Liver (tissue), 3 donors: ENCODE results near the gene ECE1.

ENCODE experiments used
- FOXA1 ChIP-seq: IDR thresholded peaks from 2 replicates; pipeline ENCODE4 v1.6.1; 2016; ENCODE audit warnings: antibody characterized with exemption
- GABPA ChIP-seq, 2 donors: IDR thresholded peaks in 1 of 2; conservative IDR thresholded peaks in 1 of 2; 2 replicates each; pipeline ENCODE4 v1.6.1; 2016; ENCODE audit warnings: antibody characterized with exemption in 2 of 2, mild to moderate bottlenecking in 1 of 2, moderate library complexity in 1 of 2
- JUND ChIP-seq, 2 donors: IDR thresholded peaks; 2 replicates each; pipeline ENCODE4 v1.6.1; 2016; ENCODE audit warnings: antibody characterized with exemption in 2 of 2
- NR2F2 ChIP-seq: IDR thresholded peaks from 2 replicates; pipeline ENCODE4 v1.6.1; 2016; ENCODE audit warnings: antibody characterized with exemption
- RAD21 ChIP-seq, 2 donors: IDR thresholded peaks; 2 replicates each; pipeline ENCODE4 v1.6.1; 2016; ENCODE audit warnings: antibody characterized with exemption in 2 of 2, mild to moderate bottlenecking in 2 of 2
- SP1 ChIP-seq: IDR thresholded peaks from 2 replicates; pipeline ENCODE4 v1.6.1; 2018; ENCODE audit warnings: antibody characterized with exemption, mild to moderate bottlenecking
- TAF1 ChIP-seq: conservative IDR thresholded peaks from 2 replicates; pipeline ENCODE4 v1.6.1; 2016; ENCODE audit warnings: antibody characterized with exemption, mild to moderate bottlenecking
- YY1 ChIP-seq: IDR thresholded peaks from 2 replicates; pipeline ENCODE4 v1.6.1; 2016; ENCODE audit warnings: antibody characterized with exemption, mild to moderate bottlenecking
- TF ChIP-seq, protein P1 (sequence below): fragments of 150-350 bp; IDR thresholded peaks from 2 replicates; pipeline ENCODE4 v1.5.1; 2017; ENCODE audit warnings: improper control_type of control experiment, low read depth, low read length; ENCODE audit not compliant: missing input control
- TF ChIP-seq, protein P2 (sequence below): IDR thresholded peaks from 2 replicates; pipeline ENCODE4 v1.6.1; 2016; ENCODE audit warnings: antibody characterized with exemption, mild to moderate bottlenecking
- TF ChIP-seq, protein P3 (sequence below): IDR thresholded peaks from 2 replicates; pipeline ENCODE4 v1.6.1; 2016; ENCODE audit warnings: antibody characterized with exemption
- TF ChIP-seq, protein P4 (sequence below): IDR thresholded peaks from 2 replicates; pipeline ENCODE4 v1.6.1; 2016; ENCODE audit warnings: antibody characterized with exemption
- donor health status: healthy.
- donor health status: healthy.

DNA sequence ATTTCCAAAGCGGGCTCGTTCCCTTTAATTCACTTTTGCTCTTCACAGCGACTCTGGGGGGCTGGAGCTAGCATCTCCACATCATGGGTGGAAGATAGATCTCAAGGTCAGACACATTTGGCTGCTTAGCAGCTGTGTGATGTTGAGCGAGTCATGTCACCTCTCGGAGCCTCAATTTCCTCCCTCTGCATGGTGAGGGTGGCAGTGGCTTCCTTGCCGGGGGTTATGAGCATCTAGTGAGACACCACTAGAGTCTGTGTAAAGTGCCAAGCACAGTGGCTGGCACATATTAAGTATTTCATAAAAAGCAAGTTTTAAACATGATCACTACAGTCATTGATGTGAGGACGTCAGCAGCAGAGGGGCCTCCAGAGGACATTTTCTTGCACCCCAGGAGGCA is 16.9 kb upstream of the ECE1 start:
- TF ChIP-seq, protein P1, sequence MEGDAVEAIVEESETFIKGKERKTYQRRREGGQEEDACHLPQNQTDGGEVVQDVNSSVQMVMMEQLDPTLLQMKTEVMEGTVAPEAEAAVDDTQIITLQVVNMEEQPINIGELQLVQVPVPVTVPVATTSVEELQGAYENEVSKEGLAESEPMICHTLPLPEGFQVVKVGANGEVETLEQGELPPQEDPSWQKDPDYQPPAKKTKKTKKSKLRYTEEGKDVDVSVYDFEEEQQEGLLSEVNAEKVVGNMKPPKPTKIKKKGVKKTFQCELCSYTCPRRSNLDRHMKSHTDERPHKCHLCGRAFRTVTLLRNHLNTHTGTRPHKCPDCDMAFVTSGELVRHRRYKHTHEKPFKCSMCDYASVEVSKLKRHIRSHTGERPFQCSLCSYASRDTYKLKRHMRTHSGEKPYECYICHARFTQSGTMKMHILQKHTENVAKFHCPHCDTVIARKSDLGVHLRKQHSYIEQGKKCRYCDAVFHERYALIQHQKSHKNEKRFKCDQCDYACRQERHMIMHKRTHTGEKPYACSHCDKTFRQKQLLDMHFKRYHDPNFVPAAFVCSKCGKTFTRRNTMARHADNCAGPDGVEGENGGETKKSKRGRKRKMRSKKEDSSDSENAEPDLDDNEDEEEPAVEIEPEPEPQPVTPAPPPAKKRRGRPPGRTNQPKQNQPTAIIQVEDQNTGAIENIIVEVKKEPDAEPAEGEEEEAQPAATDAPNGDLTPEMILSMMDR, result no peak
- TF ChIP-seq, protein P2, sequence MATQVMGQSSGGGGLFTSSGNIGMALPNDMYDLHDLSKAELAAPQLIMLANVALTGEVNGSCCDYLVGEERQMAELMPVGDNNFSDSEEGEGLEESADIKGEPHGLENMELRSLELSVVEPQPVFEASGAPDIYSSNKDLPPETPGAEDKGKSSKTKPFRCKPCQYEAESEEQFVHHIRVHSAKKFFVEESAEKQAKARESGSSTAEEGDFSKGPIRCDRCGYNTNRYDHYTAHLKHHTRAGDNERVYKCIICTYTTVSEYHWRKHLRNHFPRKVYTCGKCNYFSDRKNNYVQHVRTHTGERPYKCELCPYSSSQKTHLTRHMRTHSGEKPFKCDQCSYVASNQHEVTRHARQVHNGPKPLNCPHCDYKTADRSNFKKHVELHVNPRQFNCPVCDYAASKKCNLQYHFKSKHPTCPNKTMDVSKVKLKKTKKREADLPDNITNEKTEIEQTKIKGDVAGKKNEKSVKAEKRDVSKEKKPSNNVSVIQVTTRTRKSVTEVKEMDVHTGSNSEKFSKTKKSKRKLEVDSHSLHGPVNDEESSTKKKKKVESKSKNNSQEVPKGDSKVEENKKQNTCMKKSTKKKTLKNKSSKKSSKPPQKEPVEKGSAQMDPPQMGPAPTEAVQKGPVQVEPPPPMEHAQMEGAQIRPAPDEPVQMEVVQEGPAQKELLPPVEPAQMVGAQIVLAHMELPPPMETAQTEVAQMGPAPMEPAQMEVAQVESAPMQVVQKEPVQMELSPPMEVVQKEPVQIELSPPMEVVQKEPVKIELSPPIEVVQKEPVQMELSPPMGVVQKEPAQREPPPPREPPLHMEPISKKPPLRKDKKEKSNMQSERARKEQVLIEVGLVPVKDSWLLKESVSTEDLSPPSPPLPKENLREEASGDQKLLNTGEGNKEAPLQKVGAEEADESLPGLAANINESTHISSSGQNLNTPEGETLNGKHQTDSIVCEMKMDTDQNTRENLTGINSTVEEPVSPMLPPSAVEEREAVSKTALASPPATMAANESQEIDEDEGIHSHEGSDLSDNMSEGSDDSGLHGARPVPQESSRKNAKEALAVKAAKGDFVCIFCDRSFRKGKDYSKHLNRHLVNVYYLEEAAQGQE, result no peak
- TF ChIP-seq RAD21 (IDR thresholded peaks at IDR 0.05), result no peak
- TF ChIP-seq YY1, result no peak
- no peak for TF ChIP-seq GABPA (IDR thresholded peaks at IDR 0.05 in 1 of 2, conservative IDR thresholded peaks at IDR 0.05 in 1 of 2)
- TF ChIP-seq TAF1, result no peak
- TF ChIP-seq, protein P3, sequence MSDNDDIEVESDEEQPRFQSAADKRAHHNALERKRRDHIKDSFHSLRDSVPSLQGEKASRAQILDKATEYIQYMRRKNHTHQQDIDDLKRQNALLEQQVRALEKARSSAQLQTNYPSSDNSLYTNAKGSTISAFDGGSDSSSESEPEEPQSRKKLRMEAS, result no peak
- no peak for TF ChIP-seq NR2F2
- no peak for TF ChIP-seq JUND (IDR thresholded peaks at IDR 0.05)
- TF ChIP-seq, protein P4, sequence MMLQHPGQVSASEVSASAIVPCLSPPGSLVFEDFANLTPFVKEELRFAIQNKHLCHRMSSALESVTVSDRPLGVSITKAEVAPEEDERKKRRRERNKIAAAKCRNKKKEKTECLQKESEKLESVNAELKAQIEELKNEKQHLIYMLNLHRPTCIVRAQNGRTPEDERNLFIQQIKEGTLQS, result no peak
- TF ChIP-seq FOXA1, result no peak
- TF ChIP-seq SP1, result no peak
